Caco-2 (cell line): ENCODE data around the gene PRR32. TPM values are rescaled to one million over a fixed set of nuclear protein-coding genes. Genes with fewer than 3 reads are reported as not detected.

ENCODE experiments used
- Bru-seq: library from RNA; stranded (reverse); fragments of 400-500 nt; gene quantifications from one replicate; lab custom pipeline; 2021; lab: Mats Ljungman, UMichigan
- BruChase-seq, 2 experiments: library from RNA; stranded (reverse); fragments of 400-500 nt; gene quantifications; one replicate each; lab custom pipeline; 2021; lab: Mats Ljungman, UMichigan
- BruUV-seq: library from RNA; stranded (reverse); fragments of 400-500 nt; replicated peaks from 2 replicates; lab custom pipeline; 2021; lab: Mats Ljungman, UMichigan
- CTCF ChIA-PET: fragments of 300-600 bp; sonication (Branson Sonifier 250); formaldehyde crosslinking; loops from one replicate; lab custom pipeline; 2022; ENCODE audit warnings: antibody characterized with exemption; lab: Charles Lee
- POLR2A ChIA-PET: fragments of 300-600 bp; sonication (Branson Sonifier 250); formaldehyde crosslinking; loops from one replicate; lab custom pipeline; 2022; ENCODE audit warnings: antibody characterized with exemption; lab: Charles Lee
- DNase-seq, 2 experiments: peaks; one replicate each; pipeline versions ENCODE4 v3.0.0 to v3.0.0-alpha.2; 2020 to 2022
- H3K27me3 ChIP-seq: replicated peaks from 2 replicates; pipeline ENCODE4 v1.6.0; 2011; ENCODE audit warnings: low read length; ENCODE audit not compliant: control insufficient read depth, insufficient read depth
- H3K36me3 ChIP-seq: 2 replicates; pipeline ENCODE4 v1.5.1; 2011; ENCODE audit warnings: low read length; ENCODE audit not compliant: control insufficient read depth, insufficient read depth
- H3K4me1 ChIP-seq: fragments of 250-450 bp; sonication (Bioruptor Pico); 2 replicates; pipeline ENCODE4 v1.5.1; 2020; ENCODE audit warnings: mild to moderate bottlenecking
- H3K4me3 ChIP-seq: 2 replicates; pipeline ENCODE4 v1.5.1; 2011; ENCODE audit warnings: low read depth, mild to moderate bottlenecking, control low read depth, low read length
- H3K9me3 ChIP-seq: fragments of 250-450 bp; sonication (Bioruptor Pico); 2 replicates; pipeline ENCODE4 v1.5.1; 2020; ENCODE audit warnings: mild to moderate bottlenecking, moderate library complexity
- H3K27ac Mint-ChIP-seq: one replicate; pipeline ENCODE4 v1.8.0; 2022; ENCODE audit warnings: mixed read lengths; ENCODE audit not compliant: unreplicated experiment
- H3K27me3 Mint-ChIP-seq: one replicate; pipeline ENCODE4 v1.8.0; 2022; ENCODE audit warnings: mixed read lengths; ENCODE audit not compliant: insufficient read depth, unreplicated experiment
- H3K36me3 Mint-ChIP-seq: one replicate; pipeline ENCODE4 v1.8.0; 2022; ENCODE audit warnings: mild to moderate bottlenecking, mixed read lengths; ENCODE audit not compliant: insufficient read depth, unreplicated experiment
- H3K4me1 Mint-ChIP-seq: one replicate; pipeline ENCODE4 v1.8.0; 2022; ENCODE audit warnings: low read depth, mixed read lengths; ENCODE audit not compliant: unreplicated experiment
- H3K4me3 Mint-ChIP-seq: one replicate; pipeline ENCODE4 v1.8.0; 2022; ENCODE audit warnings: mild to moderate bottlenecking, moderate library complexity, mixed read lengths; ENCODE audit not compliant: unreplicated experiment
- H3K9me3 Mint-ChIP-seq: one replicate; pipeline ENCODE4 v1.8.0; 2022; ENCODE audit warnings: mixed read lengths; ENCODE audit not compliant: unreplicated experiment
- CTCF ChIP-seq, 2 experiments: fragments of 200-600 bp in 1 of 2; IDR thresholded peaks; 1 replicate in 1 of 2; 2 replicates in 1 of 2; pipeline versions ENCODE4 v1.5.1 to v1.8.0; 2011 to 2022; ENCODE audit warnings: antibody characterized with exemption in 1 of 2, control low read depth in 1 of 2, inconsistent platforms in 1 of 2, low read depth in 1 of 2, low read length in 1 of 2, mild to moderate bottlenecking in 1 of 2, moderate library complexity in 1 of 2; ENCODE audit not compliant: insufficient read depth in 1 of 2, severe bottlenecking in 1 of 2, unreplicated experiment in 1 of 2
- intact Hi-C: fragments of 100-400 bp; cut with micrococcal nuclease; formaldehyde crosslinking; loops from one replicate; pipeline ENCODE4 v1.10.0; 2022; ENCODE audit not compliant: unreplicated experiment
- long read RNA-seq: library from polyadenylated mRNA; stranded (forward); transcript quantifications from one replicate; pipeline ENCODE4 v2.0.0, GENCODE V29; 2022
- total RNA-seq: library from RNA; stranded (reverse); gene quantifications from 2 replicates; pipeline ENCODE4 v1.2.3, GENCODE V29; 2022

PRR32 gene
- total RNA-seq (not detected in 2 replicates), Bru-seq, nascent RNA (not detected), BruChase-seq, experiment 1, labeled RNA remaining after a 2-hour chase (not detected), BruChase-seq, experiment 2, labeled RNA remaining after a 6-hour chase (not detected)
- long read RNA-seq, result 0 reads

- Histone ChIP-seq H3K4me3 (no peak within 1 kb of the TSS), H3K27me3 (no peaks in the 10 kb centered on the region), H3K36me3 (no peaks in the 10 kb centered on the region), H3K9me3 (no peaks in the 10 kb centered on the region), H3K4me1 (no peaks in the 10 kb centered on the region)
- no TSS peak for BruUV-seq
- ChIA-PET CTCF (no interaction called here), POLR2A (no interaction called here)
- Mint-ChIP-seq H3K4me3 (no peak within 1 kb of the TSS), H3K27ac (no peak within 1 kb of the TSS), H3K36me3 (no peaks in the 10 kb centered on the region), H3K9me3 (no peaks in the 10 kb centered on the region), H3K4me1 (no peaks in the 10 kb centered on the region), H3K27me3 (peaks cover 2% of the 10 kb centered on the region)
- no peak for TF ChIP-seq CTCF (IDR thresholded peaks at IDR 0.05; ENCODE audit: insufficient read depth in 1 of 2, low read depth in 1 of 2, low read length in 1 of 2, severe bottlenecking in 1 of 2, unreplicated experiment in 1 of 2)
- DNase-seq, result no peak
- intact Hi-C loops, result no loop called here
Observed at GRCh38 chrX:126819429-126819828, at the start of gene PRR32. PRR32 (plus strand) TSS chrX:126819729; CDS start chrX:126819844, 115 bp downstream.

GRCh38 chrX:126770179-126770578 lies 49.4 kb upstream of the PRR32 start:
- H3K9me3 Mint-ChIP-seq, result no peaks in the 10 kb centered on the region
- no peaks in the 10 kb centered on the region for H3K36me3 ChIP-seq
- no peaks in the 10 kb centered on the region for H3K36me3 Mint-ChIP-seq
- ChIA-PET CTCF (interaction anchor here (1.0 kb wide), 1 partner anchor 268 kb away, joined by 6 read pairs; no protein-coding TSS in a partner anchor), POLR2A (no interaction called here)
- no peak overlapping the region for H3K4me3 ChIP-seq
- no peak overlapping the region for H3K27ac Mint-ChIP-seq
- no TSS peak for BruUV-seq
- DNase-seq, result peak; percentile 30 to 37
- peak; percentile 16 to 42 for TF ChIP-seq CTCF (IDR thresholded peaks at IDR 0.05; ENCODE audit: insufficient read depth in 1 of 2, low read depth in 1 of 2, low read length in 1 of 2, severe bottlenecking in 1 of 2, unreplicated experiment in 1 of 2)
- H3K4me1 Mint-ChIP-seq, result no peaks in the 10 kb centered on the region
- no peaks in the 10 kb centered on the region for H3K4me1 ChIP-seq
- H3K27me3 ChIP-seq, result no peaks in the 10 kb centered on the region
- intact Hi-C loops, result no loop called here
- no peaks in the 10 kb centered on the region for H3K9me3 ChIP-seq
- no peak overlapping the region for H3K4me3 Mint-ChIP-seq
- no peaks in the 10 kb centered on the region for H3K27me3 Mint-ChIP-seq

GRCh38 chrX:126785539-126785938 lies 34.0 kb upstream of the PRR32 start:
- no peak for DNase-seq
- H3K4me3 ChIP-seq, result no peak overlapping the region
- H3K27ac Mint-ChIP-seq, result no peak overlapping the region
- no peaks in the 10 kb centered on the region for H3K9me3 ChIP-seq
- no peaks in the 10 kb centered on the region for H3K27me3 Mint-ChIP-seq
- BruUV-seq, result no TSS peak
- no peaks in the 10 kb centered on the region for H3K27me3 ChIP-seq
- no peak overlapping the region for H3K4me3 Mint-ChIP-seq
- TF ChIP-seq CTCF (IDR thresholded peaks at IDR 0.05; ENCODE audit: insufficient read depth in 1 of 2, low read depth in 1 of 2, low read length in 1 of 2, severe bottlenecking in 1 of 2, unreplicated experiment in 1 of 2), result no peak
- no peaks in the 10 kb centered on the region for H3K9me3 Mint-ChIP-seq
- no peaks in the 10 kb centered on the region for H3K4me1 Mint-ChIP-seq
- H3K36me3 ChIP-seq, result no peaks in the 10 kb centered on the region
- no peaks in the 10 kb centered on the region for H3K36me3 Mint-ChIP-seq
- POLR2A ChIA-PET, result no interaction called here
- intact Hi-C loops, result no loop called here
- CTCF ChIA-PET, result no interaction called here
- H3K4me1 ChIP-seq, result no peaks in the 10 kb centered on the region
